ENCODE results near the gene FOXP1.

The FOXP1 gene

DNA sequence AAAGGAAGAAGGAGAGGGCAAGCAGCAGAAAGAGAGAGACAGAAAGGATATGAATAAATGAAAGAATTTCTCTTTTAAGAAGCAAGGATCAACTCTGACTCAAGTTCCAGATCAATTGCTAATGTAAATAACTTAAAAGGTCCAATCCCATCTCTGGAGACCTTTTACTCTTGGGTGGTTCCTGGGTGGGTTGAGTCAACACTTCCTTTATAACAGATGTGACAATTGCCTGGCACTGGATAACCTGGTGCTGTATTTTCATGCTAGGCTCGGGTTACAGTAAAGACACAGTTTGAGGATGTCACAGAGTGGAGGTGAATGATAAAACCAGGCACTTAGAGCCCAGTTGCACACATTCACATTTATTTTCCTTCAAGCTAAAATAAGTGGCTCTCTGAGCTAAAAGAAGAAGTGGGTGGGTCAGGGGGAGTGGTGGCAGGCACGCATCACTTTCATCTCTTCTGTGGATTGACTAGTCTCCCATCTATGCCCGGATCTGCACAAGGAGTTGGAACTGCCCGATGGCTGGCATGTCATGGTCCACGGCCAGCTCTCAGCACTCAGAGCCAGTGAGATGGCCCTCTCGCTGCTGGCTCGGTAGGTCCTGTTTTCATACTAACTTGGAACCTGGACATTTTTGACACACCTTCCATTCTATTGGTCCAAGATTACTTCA lies 465.8 kb downstream of the FOXP1 start:
- in situ Hi-C loops (cut with MboI; ENCODE audit: low pct_unique_long_range_greater_than_20kb, low sequenced_read_pairs, unreplicated experiment) = no loop called here
- TF ChIP-seq, protein P1, sequence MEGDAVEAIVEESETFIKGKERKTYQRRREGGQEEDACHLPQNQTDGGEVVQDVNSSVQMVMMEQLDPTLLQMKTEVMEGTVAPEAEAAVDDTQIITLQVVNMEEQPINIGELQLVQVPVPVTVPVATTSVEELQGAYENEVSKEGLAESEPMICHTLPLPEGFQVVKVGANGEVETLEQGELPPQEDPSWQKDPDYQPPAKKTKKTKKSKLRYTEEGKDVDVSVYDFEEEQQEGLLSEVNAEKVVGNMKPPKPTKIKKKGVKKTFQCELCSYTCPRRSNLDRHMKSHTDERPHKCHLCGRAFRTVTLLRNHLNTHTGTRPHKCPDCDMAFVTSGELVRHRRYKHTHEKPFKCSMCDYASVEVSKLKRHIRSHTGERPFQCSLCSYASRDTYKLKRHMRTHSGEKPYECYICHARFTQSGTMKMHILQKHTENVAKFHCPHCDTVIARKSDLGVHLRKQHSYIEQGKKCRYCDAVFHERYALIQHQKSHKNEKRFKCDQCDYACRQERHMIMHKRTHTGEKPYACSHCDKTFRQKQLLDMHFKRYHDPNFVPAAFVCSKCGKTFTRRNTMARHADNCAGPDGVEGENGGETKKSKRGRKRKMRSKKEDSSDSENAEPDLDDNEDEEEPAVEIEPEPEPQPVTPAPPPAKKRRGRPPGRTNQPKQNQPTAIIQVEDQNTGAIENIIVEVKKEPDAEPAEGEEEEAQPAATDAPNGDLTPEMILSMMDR (IDR thresholded peaks at IDR 0.05; ENCODE audit: extremely low read depth, insufficient read depth, missing control alignments) = no peak

GRCh38 chr3:71114610-71115009 lies 468.9 kb downstream of the FOXP1 start:
- no peak for DNase-seq (ENCODE audit: low spot score)
- TF ChIP-seq, protein P1 (IDR thresholded peaks at IDR 0.05; ENCODE audit: extremely low read depth, insufficient read depth, missing control alignments) = no peak
- in situ Hi-C loops (cut with MboI; ENCODE audit: low pct_unique_long_range_greater_than_20kb, low sequenced_read_pairs, unreplicated experiment) = no loop called here

More for the DNA sequence above, 465.8 kb downstream of the FOXP1 start:
- no peak for DNase-seq (ENCODE audit: low spot score)

GRCh38 chr3:71112576-71112975 lies 471.0 kb downstream of the FOXP1 start:
- TF ChIP-seq, protein P1 (IDR thresholded peaks at IDR 0.05; ENCODE audit: extremely low read depth, insufficient read depth, missing control alignments) = no peak
- in situ Hi-C loops (cut with MboI; ENCODE audit: low pct_unique_long_range_greater_than_20kb, low sequenced_read_pairs, unreplicated experiment) = no loop called here
- no peak for DNase-seq (ENCODE audit: low spot score)

DNA sequence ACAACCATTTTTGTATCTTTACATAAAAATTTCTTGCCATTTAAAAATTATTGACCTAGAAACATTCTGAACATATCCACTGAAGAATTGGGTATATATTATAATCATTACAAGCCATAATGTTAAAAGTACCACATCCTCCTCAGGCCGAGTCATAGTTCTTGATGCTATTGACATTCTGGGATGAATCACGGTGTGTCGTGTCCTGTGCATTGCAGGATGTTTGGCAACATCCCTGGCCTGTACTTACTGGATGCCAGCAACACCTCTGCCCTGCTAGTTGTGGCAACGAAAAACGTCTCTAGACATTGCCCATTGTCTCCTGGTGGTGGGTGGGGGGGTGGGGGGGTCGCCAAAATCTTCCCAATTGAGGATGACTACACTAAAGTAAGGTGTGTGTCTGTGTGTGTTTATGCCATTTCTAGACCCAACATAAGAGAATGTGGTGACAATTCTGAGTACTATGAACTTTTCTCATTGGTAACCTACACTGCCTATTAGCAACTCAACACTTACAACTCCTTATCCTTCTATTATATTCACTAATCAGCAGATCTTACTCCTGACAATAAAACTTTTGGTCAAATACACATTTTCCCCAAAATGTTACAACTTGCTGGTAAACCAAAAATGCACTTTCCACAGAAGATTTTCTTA lies 471.6 kb downstream of the FOXP1 start:
- no peak for DNase-seq (ENCODE audit: low spot score)
- in situ Hi-C loops (cut with MboI; ENCODE audit: low pct_unique_long_range_greater_than_20kb, low sequenced_read_pairs, unreplicated experiment) = no loop called here
- TF ChIP-seq, protein P1 (IDR thresholded peaks at IDR 0.05; ENCODE audit: extremely low read depth, insufficient read depth, missing control alignments) = no peak

DNA sequence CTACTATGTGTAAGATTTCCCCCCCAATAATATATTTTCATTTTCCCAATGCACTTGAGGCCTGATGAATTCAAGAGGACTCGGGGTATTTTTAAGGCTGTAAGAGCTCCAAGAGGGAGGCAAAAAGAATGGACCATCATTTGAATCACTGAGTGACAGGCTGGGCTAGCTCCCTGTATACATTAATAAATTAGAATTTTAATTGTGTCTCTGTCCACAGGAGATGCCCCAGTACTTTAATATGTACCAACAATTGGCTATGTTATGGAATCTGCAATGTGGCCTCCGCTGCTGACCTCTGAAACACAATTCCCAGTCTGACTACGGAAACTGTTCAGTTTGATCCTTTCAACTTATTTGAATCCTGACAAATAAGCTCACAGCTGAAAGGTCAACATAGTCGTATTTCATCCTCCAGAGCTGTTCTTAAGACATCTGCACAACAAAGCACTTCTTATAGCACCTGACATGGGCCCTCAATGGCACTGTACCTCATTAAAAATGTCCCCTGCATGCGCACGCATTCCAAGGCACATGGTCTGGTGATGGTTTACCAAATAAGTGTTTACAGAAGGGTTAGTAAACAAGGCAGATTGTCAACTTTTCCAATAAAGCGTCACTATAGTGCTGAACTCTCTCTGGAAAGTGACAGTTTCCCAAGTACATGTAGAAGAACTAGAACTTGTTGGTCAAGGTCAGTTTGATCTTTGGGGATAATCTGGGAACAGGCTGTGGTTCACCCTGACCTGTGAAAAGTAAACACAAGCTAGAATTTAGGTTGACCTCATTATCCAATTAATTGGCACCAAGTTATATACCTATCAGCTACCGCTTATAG lies 472.9 kb downstream of the FOXP1 start:
- TF ChIP-seq, protein P1 (IDR thresholded peaks at IDR 0.05; ENCODE audit: extremely low read depth, insufficient read depth, missing control alignments) = no peak
- DNase-seq (ENCODE audit: low spot score) = no peak
- in situ Hi-C loops (cut with MboI; ENCODE audit: low pct_unique_long_range_greater_than_20kb, low sequenced_read_pairs, unreplicated experiment) = no loop called here

- in situ Hi-C loops (cut with MboI; ENCODE audit: low pct_unique_long_range_greater_than_20kb, low sequenced_read_pairs, unreplicated experiment) = no loop called here
- TF ChIP-seq, protein P1 (IDR thresholded peaks at IDR 0.05; ENCODE audit: extremely low read depth, insufficient read depth, missing control alignments) = no peak
- DNase-seq (ENCODE audit: low spot score) = no peak
Measured at GRCh38 chr3:71109977-71110285, 473.6 kb downstream of the FOXP1 start.

Data from GM13977 (cell line).